GM13976 (cell line): ENCODE measurements around the gene ARFGEF3.

Experiments used
- DNase-seq: peaks from one replicate; pipeline ENCODE4 v3.0.0; 2012; ENCODE audit warnings: low spot score
- in situ Hi-C: fragments of 300-500 bp; cut with MboI; formaldehyde crosslinking; loops from one replicate; pipeline ENCODE4 v1.12.0; 2022; ENCODE audit warnings: low sequenced_read_pairs, mixed read lengths, inconsistent platforms; ENCODE audit not compliant: unreplicated experiment
- TF ChIP-seq, protein P1 (sequence below): IDR thresholded peaks from 2 replicates; pipeline ENCODE4 v1.5.1; 2012; ENCODE audit warnings: borderline replicate concordance, mild to moderate bottlenecking; ENCODE audit not compliant: insufficient read depth; ENCODE audit errors: extremely low read depth, missing control alignments, control extremely low read depth

The ARFGEF3 gene

DNA sequence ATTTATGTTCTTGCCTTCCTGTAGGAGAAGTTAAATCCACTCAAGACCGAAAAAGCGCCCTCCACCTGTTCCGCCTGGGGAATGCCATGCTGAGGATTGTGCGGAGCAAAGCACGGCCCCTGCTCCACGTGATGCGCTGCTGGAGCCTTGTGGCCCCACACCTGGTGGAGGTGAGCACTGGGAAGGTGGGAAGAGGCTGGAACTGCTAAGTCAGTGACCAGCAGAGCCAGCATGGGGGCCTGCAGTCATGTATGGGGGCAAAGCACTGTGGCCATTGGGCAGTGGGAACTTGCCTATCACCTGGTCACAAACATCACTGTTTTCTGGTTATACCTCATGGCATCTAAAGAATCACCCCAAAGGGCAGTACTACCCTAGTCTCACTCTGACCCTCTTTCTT, 135.0 kb downstream of the ARFGEF3 start:
- in situ Hi-C loops, result no loop called here
- TF ChIP-seq, protein P1, sequence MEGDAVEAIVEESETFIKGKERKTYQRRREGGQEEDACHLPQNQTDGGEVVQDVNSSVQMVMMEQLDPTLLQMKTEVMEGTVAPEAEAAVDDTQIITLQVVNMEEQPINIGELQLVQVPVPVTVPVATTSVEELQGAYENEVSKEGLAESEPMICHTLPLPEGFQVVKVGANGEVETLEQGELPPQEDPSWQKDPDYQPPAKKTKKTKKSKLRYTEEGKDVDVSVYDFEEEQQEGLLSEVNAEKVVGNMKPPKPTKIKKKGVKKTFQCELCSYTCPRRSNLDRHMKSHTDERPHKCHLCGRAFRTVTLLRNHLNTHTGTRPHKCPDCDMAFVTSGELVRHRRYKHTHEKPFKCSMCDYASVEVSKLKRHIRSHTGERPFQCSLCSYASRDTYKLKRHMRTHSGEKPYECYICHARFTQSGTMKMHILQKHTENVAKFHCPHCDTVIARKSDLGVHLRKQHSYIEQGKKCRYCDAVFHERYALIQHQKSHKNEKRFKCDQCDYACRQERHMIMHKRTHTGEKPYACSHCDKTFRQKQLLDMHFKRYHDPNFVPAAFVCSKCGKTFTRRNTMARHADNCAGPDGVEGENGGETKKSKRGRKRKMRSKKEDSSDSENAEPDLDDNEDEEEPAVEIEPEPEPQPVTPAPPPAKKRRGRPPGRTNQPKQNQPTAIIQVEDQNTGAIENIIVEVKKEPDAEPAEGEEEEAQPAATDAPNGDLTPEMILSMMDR, result no peak
- DNase-seq, result no peak

DNA sequence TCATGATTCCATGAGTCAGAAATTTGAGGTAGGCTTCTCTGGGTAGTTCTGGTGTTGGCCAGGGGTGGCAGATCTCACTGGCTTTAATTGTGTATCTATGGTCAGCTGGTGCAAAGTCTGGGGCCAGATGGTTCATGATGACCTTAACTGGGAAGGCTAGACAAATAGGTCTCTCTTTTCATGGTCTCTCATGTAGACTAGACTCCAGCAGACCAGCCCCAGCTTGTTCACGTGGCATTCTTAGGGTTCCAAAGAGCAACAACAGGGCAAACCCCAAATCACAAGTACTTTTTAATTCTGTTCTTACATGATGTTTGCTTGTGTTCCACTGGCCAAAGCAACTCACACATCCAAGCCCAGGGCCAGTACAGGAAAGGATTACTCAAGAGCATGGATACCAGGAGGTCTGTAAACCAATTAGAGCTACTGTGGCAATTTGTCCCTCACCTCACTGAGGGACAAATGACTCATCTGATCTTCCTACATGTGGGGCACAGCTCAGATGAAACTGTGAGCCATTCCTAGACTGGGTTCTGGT, 136.1 kb downstream of the ARFGEF3 start:
- in situ Hi-C loops, result no loop called here
- TF ChIP-seq, protein P1, result no peak
- DNase-seq, result no peak

DNA sequence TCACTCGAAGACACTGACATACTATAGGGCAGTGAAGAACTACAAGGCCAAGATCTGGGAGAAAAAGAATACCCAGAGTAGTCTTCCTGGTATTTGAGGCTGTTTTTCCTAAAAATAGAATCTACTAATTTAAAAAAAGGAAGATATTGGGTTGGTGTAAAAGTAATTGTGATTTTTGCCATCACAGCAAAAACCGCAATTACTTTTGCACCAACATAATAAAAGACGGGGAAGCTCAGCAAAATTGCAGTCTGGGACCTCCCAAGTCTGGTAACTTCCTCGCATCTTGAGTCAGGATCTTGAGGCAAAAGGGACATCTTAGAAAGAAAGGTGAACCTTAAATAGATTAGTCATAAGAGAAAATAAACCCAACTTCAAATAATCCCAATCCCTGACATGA, 138.7 kb downstream of the ARFGEF3 start:
- in situ Hi-C loops, result no loop called here
- TF ChIP-seq, protein P1, result no peak

DNA sequence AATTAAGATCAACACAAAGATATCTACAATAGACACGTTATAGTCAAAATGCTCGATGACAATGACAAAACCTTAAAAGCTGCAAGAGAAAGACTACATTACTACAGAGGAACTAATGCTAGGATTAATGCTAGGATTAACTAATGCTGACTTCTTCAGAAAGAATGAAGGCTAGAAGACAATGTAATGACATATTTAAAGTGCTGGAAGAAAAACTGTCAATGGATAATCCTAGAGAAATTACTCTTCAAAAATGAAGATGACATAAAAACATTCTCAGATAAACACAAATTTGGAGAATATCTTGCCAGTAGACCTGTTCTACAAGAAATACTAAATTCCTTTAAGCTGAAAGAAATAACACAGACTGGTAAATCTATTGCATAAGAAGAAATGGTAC, 140.8 kb downstream of the ARFGEF3 start:
- in situ Hi-C loops, result no loop called here
- TF ChIP-seq, protein P1, result no peak
- no peak for DNase-seq

More for the DNA sequence above, 138.7 kb downstream of the ARFGEF3 start:
- DNase-seq, result no peak

DNA sequence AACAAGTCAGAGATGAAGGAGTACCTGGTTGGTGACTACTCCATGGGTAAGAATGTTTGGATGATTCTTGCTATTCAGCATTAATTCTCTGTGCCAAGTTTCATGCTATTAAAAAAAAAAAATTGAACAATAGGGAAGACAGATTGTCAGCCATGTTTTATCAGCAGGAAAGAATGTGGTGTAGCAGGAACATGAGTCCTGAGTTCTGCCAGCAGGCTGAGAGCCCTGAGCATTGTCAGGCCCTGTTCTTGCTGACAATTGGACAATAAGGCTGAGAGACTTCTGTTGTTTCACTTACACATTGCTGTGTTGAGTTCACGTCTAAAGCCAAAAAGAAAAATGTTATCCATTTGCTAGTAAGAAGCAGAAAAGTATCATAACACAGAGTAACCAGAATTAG, 145.6 kb downstream of the ARFGEF3 start:
- no peak for DNase-seq
- in situ Hi-C loops, result no loop called here
- TF ChIP-seq, protein P1, result no peak

DNA sequence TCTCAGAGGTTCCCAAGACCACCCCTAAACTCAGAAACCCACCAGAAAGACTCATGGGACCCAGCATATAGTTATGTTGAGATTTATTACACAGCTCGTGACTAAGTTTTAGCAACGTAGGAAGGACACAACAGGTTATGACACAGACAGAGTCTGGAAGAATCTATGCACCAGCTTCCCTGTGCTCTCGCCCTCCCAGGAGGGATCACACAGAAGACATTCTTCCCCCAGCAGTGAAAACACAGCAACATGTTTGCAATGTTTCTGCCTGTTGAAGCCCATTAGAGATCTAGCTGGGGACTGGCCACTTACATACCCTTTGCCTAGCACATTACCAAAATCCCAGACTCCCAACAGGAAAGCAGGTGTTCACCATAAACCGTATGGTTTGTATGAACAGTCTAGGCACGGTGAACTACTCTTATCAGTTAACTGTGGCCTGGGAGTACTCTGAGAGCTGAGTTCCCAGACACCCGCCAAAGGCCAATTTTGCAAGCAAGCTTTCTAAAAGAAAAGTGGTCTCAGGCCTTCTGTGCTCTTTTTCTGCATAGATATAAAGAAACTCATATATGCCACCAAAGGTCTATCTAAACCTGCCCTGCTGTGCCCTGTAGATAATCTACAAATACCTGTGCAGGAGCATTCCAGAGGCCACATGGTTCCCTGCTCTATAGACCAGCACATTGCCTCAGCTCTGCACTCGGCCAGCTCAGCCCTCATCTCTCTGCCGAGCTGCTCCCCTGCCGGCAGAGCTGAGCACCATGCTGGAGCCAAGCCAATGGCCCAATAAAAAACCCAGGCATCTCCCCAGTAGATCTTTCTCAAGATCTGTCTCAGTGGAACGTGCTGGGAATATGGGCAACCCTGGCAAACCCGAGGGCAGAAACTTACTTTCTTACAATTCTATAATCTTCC, 146.3 kb downstream of the ARFGEF3 start:
- TF ChIP-seq, protein P1, result no peak
- in situ Hi-C loops, result no loop called here
- DNase-seq, result no peak
